Neuronal stem cell (in vitro differentiated cells): Measurements from ENCODE around the gene NRSN2.
"Not testable (repeated sequence)": the region's sequence is repeated elsewhere in the genome, so short reads cannot be mapped to it uniquely, and the experiment has no call there.

Experiments
- DNase-seq: peaks from one replicate; pipeline ENCODE4 v3.0.0-alpha.2; 2013; ENCODE audit warnings: low spot score
- H2AFZ ChIP-seq: one replicate; pipeline ENCODE4 v1.6.1; 2013; ENCODE audit warnings: mild to moderate bottlenecking, low read length, inconsistent platforms
- H2AK5ac ChIP-seq: 2 replicates; pipeline ENCODE4 v1.6.1; 2013; ENCODE audit warnings: low read depth, mild to moderate bottlenecking, inconsistent platforms, low read length, moderate library complexity, mixed read lengths
- H2BK120ac ChIP-seq: 2 replicates; pipeline ENCODE4 v1.6.1; 2013; ENCODE audit warnings: low read depth, mild to moderate bottlenecking, inconsistent platforms, low read length, moderate library complexity, mixed read lengths
- H2BK12ac ChIP-seq: one replicate; pipeline ENCODE4 v1.6.1; 2013; ENCODE audit warnings: low read length, inconsistent platforms
- H2BK15ac ChIP-seq: 2 replicates; pipeline ENCODE4 v1.6.1; 2013; ENCODE audit warnings: mild to moderate bottlenecking, low read length, inconsistent platforms, mixed read lengths
- H2BK5ac ChIP-seq: one replicate; pipeline ENCODE4 v1.6.1; 2013; ENCODE audit warnings: inconsistent platforms, mild to moderate bottlenecking, low read length, moderate library complexity
- H3K14ac ChIP-seq: one replicate; pipeline ENCODE4 v1.6.1; 2013; ENCODE audit warnings: low read length, inconsistent platforms
- H3K18ac ChIP-seq: 2 replicates; pipeline ENCODE4 v1.6.1; 2013; ENCODE audit warnings: low read length, inconsistent platforms
- H3K23ac ChIP-seq: 2 replicates; pipeline ENCODE4 v1.6.1; 2013; ENCODE audit warnings: low read depth, mild to moderate bottlenecking, mixed read lengths, low read length, inconsistent platforms; ENCODE audit not compliant: poor library complexity
- H3K27ac ChIP-seq: replicated peaks from 3 replicates; pipeline ENCODE4 v1.5.1; 2013; ENCODE audit warnings: low read length, inconsistent platforms
- H3K27me3 ChIP-seq, 3 experiments: 2 replicates each; pipeline ENCODE4 v1.6.1; 2013; ENCODE audit warnings: low read length in 3 of 3, mild to moderate bottlenecking in 2 of 3, inconsistent platforms in 1 of 3, low read depth in 1 of 3, mixed read lengths in 1 of 3, moderate library complexity in 1 of 3; ENCODE audit not compliant: control insufficient read depth in 3 of 3, insufficient read depth in 3 of 3
- H3K36me3 ChIP-seq, 2 donors: replicated peaks in 1 of 2; 2 replicates each; pipeline ENCODE4 v1.6.1; 2013; ENCODE audit warnings: low read length in 2 of 2; ENCODE audit not compliant: control insufficient read depth in 2 of 2, insufficient read depth in 2 of 2
- H3K4ac ChIP-seq: 2 replicates; pipeline ENCODE4 v1.6.1; 2013; ENCODE audit warnings: inconsistent platforms, mild to moderate bottlenecking, low read length, moderate library complexity
- H3K4me1 ChIP-seq, 2 donors: 1 replicate in 1 of 2; 2 replicates in 1 of 2; pipeline ENCODE4 v1.6.1; 2013; ENCODE audit warnings: low read length in 2 of 2, low read depth in 1 of 2; ENCODE audit not compliant: control insufficient read depth in 2 of 2, insufficient read depth in 1 of 2
- H3K4me2 ChIP-seq: one replicate; pipeline ENCODE4 v1.6.1; 2013; ENCODE audit warnings: mild to moderate bottlenecking, low read length, inconsistent platforms; ENCODE audit not compliant: insufficient read depth, poor library complexity, severe bottlenecking
- H3K4me3 ChIP-seq, 2 donors: 2 replicates each; pipeline ENCODE4 v1.5.1; 2013; ENCODE audit warnings: low read length in 2 of 2, mild to moderate bottlenecking in 2 of 2, inconsistent platforms in 1 of 2, moderate library complexity in 1 of 2
- H3K79me1 ChIP-seq: one replicate; pipeline ENCODE4 v1.6.1; 2013; ENCODE audit warnings: low read depth, mild to moderate bottlenecking, inconsistent platforms, low read length, moderate library complexity
- H3K9ac ChIP-seq: one replicate; pipeline ENCODE4 v1.6.1; 2013; ENCODE audit warnings: mild to moderate bottlenecking, low read depth, low read length, inconsistent platforms; ENCODE audit not compliant: poor library complexity
- H3K9me3 ChIP-seq, 2 donors: replicated peaks in 1 of 2; 2 replicates each; pipeline versions ENCODE3 to v1.6.1; 2013; ENCODE audit warnings: low read length in 2 of 2, mild to moderate bottlenecking in 2 of 2, inconsistent platforms in 1 of 2, low read depth in 1 of 2, mixed read lengths in 1 of 2, moderate library complexity in 1 of 2; ENCODE audit not compliant: control insufficient read depth in 2 of 2, insufficient read depth in 1 of 2
- H4K8ac ChIP-seq: one replicate; pipeline ENCODE4 v1.6.1; 2013; ENCODE audit warnings: low read depth, mild to moderate bottlenecking, inconsistent platforms, low read length, moderate library complexity
- H4K91ac ChIP-seq: one replicate; pipeline ENCODE4 v1.6.1; 2013; ENCODE audit warnings: low read length, low read depth, mild to moderate bottlenecking, inconsistent platforms; ENCODE audit not compliant: poor library complexity
- WGBS, 2 donors: extraction: QIAGEN DNeasy Blood & Tissue Kit; methylation state at CpG; one replicate each; pipeline ENCODE4 v1.1.7; 2013; ENCODE audit warnings: missing lambda C conversion rate in 2 of 2, mixed read lengths in 1 of 2; ENCODE audit not compliant: insufficient read length in 2 of 2, insufficient replicate concordance in 1 of 2; ENCODE audit errors: extremely low coverage in 2 of 2; 5-methylcytosine and 5-hydroxymethylcytosine counted together

NRSN2 gene

GRCh38 chr20:348972-349841 is 2.3 kb downstream of the NRSN2 start:
- WGBS, 2 donors = no CpG with 5 or more reads among the region's 19 CpGs
- Histone ChIP-seq H2AK5ac (no peak overlapping the region), H4K91ac (no peak overlapping the region), H2BK15ac (peak overlapping the region; percentile 73), H3K36me3 (peaks cover 6 to 30% of the 10 kb centered on the region in 2 donors), H3K4me3 (no peak overlapping the region), H3K79me1 (peaks cover 2% of the 10 kb centered on the region), H3K9me3 (no peaks in the 10 kb centered on the region), H2BK5ac (peak overlapping the region; percentile 77), H2BK120ac (no peak overlapping the region), H3K27me3 (peaks cover 0 to 3% (median 0%) of the 10 kb centered on the region in 3 experiments), H3K9ac (peak overlapping the region; percentile 55), H2BK12ac (no peak overlapping the region), H3K18ac (no peak overlapping the region), H3K4me2 (no peak overlapping the region), H3K23ac (no peak overlapping the region), H3K4ac (no peak overlapping the region), H4K8ac (no peak overlapping the region), H3K4me1 (peaks cover 8 to 11% of the 10 kb centered on the region in 2 donors), H3K27ac (no peak overlapping the region), H2AFZ (no peak overlapping the region), H3K14ac (peak overlapping the region; percentile 64)
- DNase-seq = no peak

GRCh38 chr20:353166-353565 is 6.3 kb downstream of the NRSN2 start:
- Histone ChIP-seq H4K8ac (no peak overlapping the region), H3K27ac (no peak overlapping the region), H2BK12ac (no peak overlapping the region), H3K79me1 (peaks cover 2% of the 10 kb centered on the region), H2BK120ac (no peak overlapping the region), H3K14ac (no peak overlapping the region), H4K91ac (no peak overlapping the region), H2BK15ac (no peak overlapping the region), H3K27me3 (peaks cover 0 to 3% (median 0%) of the 10 kb centered on the region in 3 experiments), H3K23ac (no peak overlapping the region), H3K9ac (peak overlapping the region; percentile 3), H3K18ac (no peak overlapping the region), H3K4me1 (peaks cover 4 to 8% of the 10 kb centered on the region in 2 donors), H2BK5ac (no peak overlapping the region), H3K4me3 (no peak overlapping the region), H2AK5ac (no peak overlapping the region), H3K36me3 (peaks cover 6 to 27% of the 10 kb centered on the region in 2 donors), H3K9me3 (no peaks in the 10 kb centered on the region), H3K4me2 (no peak overlapping the region), H3K4ac (no peak overlapping the region), H2AFZ (no peak overlapping the region)
- WGBS, 2 donors = no CpG with 5 or more reads among the region's 13 CpGs
- DNase-seq = no peak

- no peak overlapping the region for H3K4ac ChIP-seq
- no peak overlapping the region for H3K9ac ChIP-seq
- peaks cover 3 to 22% of the 10 kb centered on the region in 2 donors for H3K36me3 ChIP-seq
- no peak overlapping the region for H4K8ac ChIP-seq
- H3K14ac ChIP-seq = no peak overlapping the region
- no CpG with 5 or more reads among the region's 14 CpGs for WGBS, 2 donors
- H3K4me2 ChIP-seq = no peak overlapping the region
- no peak overlapping the region for H3K4me3 ChIP-seq
- H2BK120ac ChIP-seq = no peak overlapping the region
- no peaks in the 10 kb centered on the region for H3K27me3 ChIP-seq
- no peak overlapping the region for H3K23ac ChIP-seq
- no peaks in the 10 kb centered on the region for H3K9me3 ChIP-seq
- no peak overlapping the region for H2AFZ ChIP-seq
- no peak overlapping the region for H4K91ac ChIP-seq
- no peak overlapping the region for H3K27ac ChIP-seq
- peaks cover 0 to 2% of the 10 kb centered on the region in 2 donors for H3K4me1 ChIP-seq
- H2BK15ac ChIP-seq = no peak overlapping the region
- DNase-seq = peak; percentile 69
- no peak overlapping the region for H3K18ac ChIP-seq
- no peak overlapping the region for H2BK5ac ChIP-seq
- H3K79me1 ChIP-seq = peaks cover 2% of the 10 kb centered on the region
- no peak overlapping the region for H2AK5ac ChIP-seq
- no peak overlapping the region for H2BK12ac ChIP-seq
These were observed 7.5 kb downstream of the NRSN2 start for GRCh38 chr20:354298-354977.

GRCh38 chr20:356154-356553 is 9.2 kb downstream of the NRSN2 start:
- not testable (repeated sequence) for H3K4me1 ChIP-seq, H2BK15ac ChIP-seq, H3K4me2 ChIP-seq, H3K14ac ChIP-seq, H2BK12ac ChIP-seq, H3K9ac ChIP-seq, H2BK120ac ChIP-seq, H3K27ac ChIP-seq, H3K18ac ChIP-seq, H3K27me3 ChIP-seq, H2BK5ac ChIP-seq, H3K79me1 ChIP-seq, H3K4ac ChIP-seq, DNase-seq, H4K8ac ChIP-seq, H2AK5ac ChIP-seq, H2AFZ ChIP-seq, H3K4me3 ChIP-seq, H4K91ac ChIP-seq, H3K23ac ChIP-seq, H3K9me3 ChIP-seq
- peaks cover 0 to 16% of the 10 kb centered on the region in 2 donors for H3K36me3 ChIP-seq
- WGBS, 2 donors = no CpG with 5 or more reads among the region's 2 CpGs
